ENCODE data around the gene AEBP2.

Gene AEBP2

GRCh38 chr12:19484738-19485137 lies 45.4 kb downstream of the AEBP2 start:
- Histone ChIP-seq H3K27ac (ENCODE audit: poor library complexity, severe bottlenecking) (no peak overlapping the region), H3K27me3 (ENCODE audit: insufficient read depth, poor library complexity, severe bottlenecking) (no peaks in the 10 kb centered on the region), H3K9me3 (ENCODE audit: severe bottlenecking) (no peaks in the 10 kb centered on the region), H3K4me1 (ENCODE audit: insufficient read depth, poor library complexity, severe bottlenecking) (no peaks in the 10 kb centered on the region), H3K4me3 (ENCODE audit: severe bottlenecking) (no peak overlapping the region), H3K36me3 (ENCODE audit: low read depth) (0 out of 2 replicates have a peak, but pooled peaks cover 5% of the 10 kb centered on the region)
- TF ChIP-seq CTCF (IDR thresholded peaks at IDR 0.05; ENCODE audit: poor library complexity, severe bottlenecking), result no peak
- ATAC-seq (ENCODE audit: low read depth) (no peak), DNase-seq (ENCODE audit: low spot score) (no peak)

- DNase-seq (ENCODE audit: low spot score) (no peak), ATAC-seq (ENCODE audit: low read depth) (no peak)
- H3K4me1 ChIP-seq (ENCODE audit: insufficient read depth, poor library complexity, severe bottlenecking), result no peaks in the 10 kb centered on the region
- no peaks in the 10 kb centered on the region for H3K27me3 ChIP-seq (ENCODE audit: insufficient read depth, poor library complexity, severe bottlenecking)
- H3K36me3 ChIP-seq (ENCODE audit: low read depth), result 0 out of 2 replicates have a peak, but pooled peaks cover 3% of the 10 kb centered on the region
- no peak for TF ChIP-seq CTCF (IDR thresholded peaks at IDR 0.05; ENCODE audit: poor library complexity, severe bottlenecking)
- H3K9me3 ChIP-seq (ENCODE audit: severe bottlenecking), result no peaks in the 10 kb centered on the region
- no peak overlapping the region for H3K27ac ChIP-seq (ENCODE audit: poor library complexity, severe bottlenecking)
- H3K4me3 ChIP-seq (ENCODE audit: severe bottlenecking), result no peak overlapping the region
Measured at GRCh38 chr12:19485240-19485639, 45.9 kb downstream of the AEBP2 start.

DNA sequence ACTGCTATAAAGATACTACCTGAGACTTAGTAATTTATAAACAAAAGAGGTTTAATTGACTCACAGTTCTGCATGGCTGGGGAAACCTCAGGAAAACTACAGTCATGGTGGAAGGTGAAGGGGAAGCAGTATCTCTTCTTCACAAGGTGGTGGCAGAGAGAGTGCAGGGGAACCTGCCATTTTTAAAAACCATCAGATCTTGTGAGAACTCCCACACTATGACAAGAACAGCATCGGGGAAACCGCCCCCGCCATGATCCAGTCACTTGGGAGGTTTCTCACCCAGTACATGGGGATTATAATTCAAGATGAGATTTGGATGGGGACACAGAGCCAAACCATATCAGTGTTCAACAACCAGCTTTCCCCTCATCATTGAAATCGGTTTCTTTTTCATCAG lies 49.9 kb downstream of the AEBP2 start:
- Histone ChIP-seq H3K36me3 (ENCODE audit: low read depth) (no peaks in the 10 kb centered on the region), H3K4me3 (ENCODE audit: severe bottlenecking) (no peak overlapping the region), H3K27ac (ENCODE audit: poor library complexity, severe bottlenecking) (no peak overlapping the region), H3K27me3 (ENCODE audit: insufficient read depth, poor library complexity, severe bottlenecking) (no peaks in the 10 kb centered on the region), H3K4me1 (ENCODE audit: insufficient read depth, poor library complexity, severe bottlenecking) (no peaks in the 10 kb centered on the region), H3K9me3 (ENCODE audit: severe bottlenecking) (no peaks in the 10 kb centered on the region)
- no peak for DNase-seq (ENCODE audit: low spot score)
- TF ChIP-seq CTCF (IDR thresholded peaks at IDR 0.05; ENCODE audit: poor library complexity, severe bottlenecking), result no peak
- ATAC-seq (ENCODE audit: low read depth), result no peak

- ATAC-seq (ENCODE audit: low read depth) (no peak), DNase-seq (ENCODE audit: low spot score) (no peak)
- Histone ChIP-seq H3K36me3 (ENCODE audit: low read depth) (no peaks in the 10 kb centered on the region), H3K9me3 (ENCODE audit: severe bottlenecking) (no peaks in the 10 kb centered on the region), H3K27me3 (ENCODE audit: insufficient read depth, poor library complexity, severe bottlenecking) (no peaks in the 10 kb centered on the region), H3K4me1 (ENCODE audit: insufficient read depth, poor library complexity, severe bottlenecking) (no peaks in the 10 kb centered on the region), H3K27ac (ENCODE audit: poor library complexity, severe bottlenecking) (no peak overlapping the region), H3K4me3 (ENCODE audit: severe bottlenecking) (no peak overlapping the region)
- TF ChIP-seq CTCF (IDR thresholded peaks at IDR 0.05; ENCODE audit: poor library complexity, severe bottlenecking), result no peak
Measured at GRCh38 chr12:19490908-19491307, 51.6 kb downstream of the AEBP2 start.

DNA sequence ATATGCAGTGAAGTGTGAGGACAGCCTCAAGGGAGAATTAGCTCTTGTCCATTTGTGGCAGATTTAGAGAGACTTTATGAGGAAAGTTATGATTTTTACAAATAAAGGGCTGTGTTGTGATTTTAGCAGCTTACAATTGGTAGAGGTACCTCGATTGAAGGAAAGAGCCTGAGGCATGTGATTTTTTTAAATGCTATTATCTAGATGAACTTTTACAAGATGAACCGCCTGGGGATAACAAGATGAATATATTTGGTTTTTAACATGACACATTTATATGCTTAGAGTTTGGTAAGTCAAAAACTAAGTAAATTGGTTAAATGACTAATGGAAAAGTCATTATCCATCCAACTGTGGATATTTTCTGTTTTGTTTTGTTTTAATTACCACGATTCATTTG lies 52.6 kb downstream of the AEBP2 start:
- Histone ChIP-seq H3K4me3 (ENCODE audit: severe bottlenecking) (no peak overlapping the region), H3K4me1 (ENCODE audit: insufficient read depth, poor library complexity, severe bottlenecking) (no peaks in the 10 kb centered on the region), H3K27me3 (ENCODE audit: insufficient read depth, poor library complexity, severe bottlenecking) (no peaks in the 10 kb centered on the region), H3K27ac (ENCODE audit: poor library complexity, severe bottlenecking) (no peak overlapping the region), H3K36me3 (ENCODE audit: low read depth) (no peaks in the 10 kb centered on the region), H3K9me3 (ENCODE audit: severe bottlenecking) (no peaks in the 10 kb centered on the region)
- TF ChIP-seq CTCF (IDR thresholded peaks at IDR 0.05; ENCODE audit: poor library complexity, severe bottlenecking), result no peak
- no peak for ATAC-seq (ENCODE audit: low read depth)
- no peak for DNase-seq (ENCODE audit: low spot score)

Data from RWPE2 (cell line).